Natural killer cell (primary cell): ENCODE results near the gene STXBP1. TPM values are rescaled to one million over a fixed set of nuclear protein-coding genes. Genes with fewer than 3 reads are reported as not detected.

Experiments used
- ATAC-seq, 3 donors: fragments of 150-1000 bp in 2 of 3; fragments of 200-7000 bp in 1 of 3; cut with Tn5 transposase; 1 replicate in 1 of 3; 2 replicates in 2 of 3; pipeline ENCODE4 v1.10.0; 2021; ENCODE audit warnings: mild to moderate bottlenecking in 2 of 3, moderate library complexity in 2 of 3
- DNase-seq, 2 donors: peaks; one replicate each; pipeline versions ENCODE4 v3.0.0 to v3.0.0-alpha.2; 2013 to 2021; ENCODE audit warnings: mixed read lengths in 1 of 2
- H3K27ac ChIP-seq: one replicate; pipeline ENCODE4 v1.5.1; 2013; ENCODE audit warnings: mild to moderate bottlenecking, low read length
- H3K27me3 ChIP-seq: one replicate; pipeline ENCODE4 v1.6.1; 2013; ENCODE audit warnings: low read length; ENCODE audit not compliant: control insufficient read depth, insufficient read depth
- H3K36me3 ChIP-seq: one replicate; pipeline ENCODE4 v1.6.1; 2013; ENCODE audit warnings: low read length; ENCODE audit not compliant: control insufficient read depth, insufficient read depth
- H3K4me1 ChIP-seq: one replicate; pipeline ENCODE4 v1.6.1; 2013; ENCODE audit warnings: low read length; ENCODE audit not compliant: control insufficient read depth, insufficient read depth
- H3K4me3 ChIP-seq: one replicate; pipeline ENCODE4 v1.5.1; 2013; ENCODE audit warnings: low read length
- H3K9me3 ChIP-seq: one replicate; pipeline ENCODE4 v1.6.1; 2013; ENCODE audit warnings: low read length; ENCODE audit not compliant: control insufficient read depth, insufficient read depth
- H3K27ac Mint-ChIP-seq, 2 donors: one replicate each; pipeline ENCODE4 v1.8.0; 2022; ENCODE audit warnings: mild to moderate bottlenecking in 2 of 2, mixed read lengths in 2 of 2, moderate library complexity in 1 of 2
- H3K27me3 Mint-ChIP-seq, 2 donors: one replicate each; pipeline ENCODE4 v1.8.0; 2022; ENCODE audit warnings: low read depth in 2 of 2, mixed read lengths in 2 of 2
- H3K36me3 Mint-ChIP-seq: one replicate; pipeline ENCODE4 v1.8.0; 2022; ENCODE audit warnings: mixed read lengths
- H3K4me1 Mint-ChIP-seq, 2 donors: one replicate each; pipeline ENCODE4 v1.8.0; 2022; ENCODE audit warnings: mixed read lengths in 2 of 2
- H3K4me3 Mint-ChIP-seq: one replicate; pipeline ENCODE4 v1.8.0; 2022; ENCODE audit warnings: mild to moderate bottlenecking, moderate library complexity, mixed read lengths
- H3K9me3 Mint-ChIP-seq, 2 donors: one replicate each; pipeline ENCODE4 v1.8.0; 2022; ENCODE audit warnings: mixed read lengths in 2 of 2
- CTCF ChIP-seq: fragments of 200-600 bp; IDR thresholded peaks from one replicate; pipeline ENCODE4 v1.8.0; 2022; ENCODE audit warnings: antibody characterized with exemption
- WGBS: methylation state at CpG from one replicate; pipeline ENCODE4 v1.1.7; 2013; ENCODE audit warnings: missing lambda C conversion rate; ENCODE audit not compliant: insufficient coverage; 5-methylcytosine and 5-hydroxymethylcytosine counted together
- intact Hi-C: fragments of 100-400 bp; cut with micrococcal nuclease; formaldehyde crosslinking; loops from one replicate; pipeline ENCODE4 v1.14.2; 2022
- total RNA-seq, 4 donors: library from RNA; stranded (reverse); fragments of 120-200 nt in 1 of 4; gene quantifications; one replicate each; pipeline versions ENCODE4 v1.2.3 to v1.2.4, GENCODE V29; 2013 to 2022

STXBP1 gene
- total RNA-seq, 3 donors from 2014 or later (not counting 1 experiment from before 2014, with no cell fraction given): 0.97 to 1.8 (median 1.6) TPM

- Mint-ChIP-seq H3K27me3 (peaks cover 1 to 4% of the 10 kb centered on the region in 2 donors), H3K36me3 (no peaks in the 10 kb centered on the region), H3K27ac (no peak overlapping the region), H3K4me1 (no peaks in the 10 kb centered on the region), H3K9me3 (no peaks in the 10 kb centered on the region), H3K4me3 (no peak overlapping the region)
- intact Hi-C loops: no loop called here
- DNase-seq (no peak), ATAC-seq (no peak)
- Histone ChIP-seq H3K4me3 (no peak overlapping the region), H3K36me3 (no peaks in the 10 kb centered on the region), H3K27me3 (no peaks in the 10 kb centered on the region), H3K27ac (no peak overlapping the region), H3K9me3 (no peaks in the 10 kb centered on the region), H3K4me1 (no peaks in the 10 kb centered on the region)
- TF ChIP-seq CTCF: no peak
- 93% methylated on average over 5 of the region's 5 CpGs for WGBS
Observed at GRCh38 chr9:127658428-127658827, 46.4 kb downstream of the STXBP1 start.

- DNase-seq (no peak), ATAC-seq (no peak)
- H3K27me3 ChIP-seq: no peaks in the 10 kb centered on the region
- peaks cover 6 to 11% of the 10 kb centered on the region in 2 donors for H3K27me3 Mint-ChIP-seq
- H3K9me3 Mint-ChIP-seq: no peaks in the 10 kb centered on the region
- no peaks in the 10 kb centered on the region for H3K36me3 Mint-ChIP-seq
- no peaks in the 10 kb centered on the region for H3K4me1 Mint-ChIP-seq
- H3K4me3 ChIP-seq: no peak overlapping the region
- intact Hi-C loops: no loop called here
- H3K27ac Mint-ChIP-seq: no peak overlapping the region
- H3K36me3 ChIP-seq: no peaks in the 10 kb centered on the region
- H3K4me1 ChIP-seq: no peaks in the 10 kb centered on the region
- no peak overlapping the region for H3K27ac ChIP-seq
- no peak overlapping the region for H3K4me3 Mint-ChIP-seq
- 83% methylated on average over 13 of the region's 13 CpGs for WGBS
- no peak for TF ChIP-seq CTCF
- H3K9me3 ChIP-seq: no peaks in the 10 kb centered on the region
Observed at GRCh38 chr9:127660886-127661741, 49.0 kb downstream of the STXBP1 start.

GRCh38 chr9:127662617-127663016, 50.5 kb downstream of the STXBP1 start:
- H3K4me1 Mint-ChIP-seq: no peaks in the 10 kb centered on the region
- no peak for TF ChIP-seq CTCF
- no peaks in the 10 kb centered on the region for H3K4me1 ChIP-seq
- H3K27ac ChIP-seq: no peak overlapping the region
- no peaks in the 10 kb centered on the region for H3K36me3 Mint-ChIP-seq
- 68% methylated on average over 1 of the region's 1 CpG for WGBS
- H3K4me3 ChIP-seq: no peak overlapping the region
- no peak overlapping the region for H3K4me3 Mint-ChIP-seq
- no peak for ATAC-seq
- no peaks in the 10 kb centered on the region for H3K36me3 ChIP-seq
- no peak for DNase-seq
- H3K27ac Mint-ChIP-seq: no peak overlapping the region
- H3K27me3 Mint-ChIP-seq: peaks cover 6 to 11% of the 10 kb centered on the region in 2 donors
- intact Hi-C loops: no loop called here
- H3K9me3 Mint-ChIP-seq: no peaks in the 10 kb centered on the region
- H3K27me3 ChIP-seq: no peaks in the 10 kb centered on the region
- no peaks in the 10 kb centered on the region for H3K9me3 ChIP-seq

GRCh38 chr9:127664324-127664677, 52.2 kb downstream of the STXBP1 start:
- no peak overlapping the region for H3K4me3 Mint-ChIP-seq
- H3K27ac ChIP-seq: no peak overlapping the region
- H3K36me3 Mint-ChIP-seq: no peaks in the 10 kb centered on the region
- intact Hi-C loops: no loop called here
- H3K27me3 Mint-ChIP-seq: peaks cover 6 to 11% of the 10 kb centered on the region in 2 donors
- H3K4me1 ChIP-seq: no peaks in the 10 kb centered on the region
- H3K4me3 ChIP-seq: no peak overlapping the region
- no peaks in the 10 kb centered on the region for H3K9me3 Mint-ChIP-seq
- H3K4me1 Mint-ChIP-seq: no peaks in the 10 kb centered on the region
- TF ChIP-seq CTCF: no peak
- ATAC-seq (no peak), DNase-seq (no peak)
- WGBS: 91% methylated on average over 7 of the region's 7 CpGs
- no peaks in the 10 kb centered on the region for H3K9me3 ChIP-seq
- H3K36me3 ChIP-seq: no peaks in the 10 kb centered on the region
- no peaks in the 10 kb centered on the region for H3K27me3 ChIP-seq
- H3K27ac Mint-ChIP-seq: no peak overlapping the region
